ENCODE results near the gene PIKFYVE. TPM values are rescaled to one million over a fixed set of nuclear protein-coding genes. Genes with fewer than 3 reads are reported as not detected.

PIKFYVE gene
- total RNA-seq, 1 experiment from 2014 or later: 27.2 TPM

DNA sequence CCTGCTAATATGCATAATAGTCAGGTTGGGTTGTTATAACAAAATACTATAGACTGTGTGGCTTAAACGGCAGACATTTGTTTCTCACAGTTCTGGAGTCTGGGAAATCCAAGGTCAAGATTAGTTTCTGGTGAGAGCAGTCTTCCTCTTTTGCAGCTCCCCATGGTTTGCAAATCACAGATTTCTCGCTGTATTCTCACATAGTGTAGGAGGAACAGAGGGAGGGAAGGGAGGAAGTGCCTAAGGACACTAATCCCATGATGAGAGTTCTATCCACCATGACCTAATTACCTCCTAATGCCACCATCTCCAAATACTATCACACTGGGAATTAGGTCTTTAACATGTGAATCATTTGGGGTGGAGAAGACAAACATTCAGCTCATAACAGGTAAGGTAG is 120.5 kb downstream of the PIKFYVE start:
- H3K36me3 Mint-ChIP-seq (ENCODE audit: insufficient read depth in 1 of 3, low read depth in 3 of 3): peaks cover 0 to 4% (median 0%) of the 10 kb centered on the region in 3 experiments; a peak in 1 of 7 replicates
- no peak overlapping the region for H3K4me2 ChIP-seq (ENCODE audit: insufficient read depth, insufficient read length, low read length)

More for the DNA sequence above, 120.5 kb downstream of the PIKFYVE start:
- Histone ChIP-seq H3K23me2 (ENCODE audit: insufficient read length, low read depth, low read length, poor library complexity, severe bottlenecking) (no peaks in the 10 kb centered on the region), H2AFZ (ENCODE audit: low read length) (no peak overlapping the region), H4K8ac (replicated peaks; ENCODE audit: insufficient read length, low read depth, low read length) (no peak overlapping the region), H3K23ac (ENCODE audit: insufficient read length, low read depth, low read length) (no peak overlapping the region), H2BK120ac (ENCODE audit: low read depth, low read length, poor library complexity, severe bottlenecking) (no peak overlapping the region), H3K18ac (ENCODE audit: insufficient read length, low read depth, low read length) (no peak overlapping the region), H4K5ac (ENCODE audit: insufficient read length, low read depth, low read length) (no peak overlapping the region), H3K14ac (ENCODE audit: insufficient read depth, low read length) (no peak overlapping the region), H2AK5ac (ENCODE audit: insufficient read length, low read length) (no peak overlapping the region), H3K27ac (ENCODE audit: insufficient read length, low read depth, low read length) (no peak overlapping the region), H3T11ph (ENCODE audit: low read length) (no peak overlapping the region), H4K20me1 (ENCODE audit: control insufficient read depth, insufficient read depth, insufficient read length) (no peaks in the 10 kb centered on the region), H3K4me1 (ENCODE audit: insufficient read depth, low read length) (no peaks in the 10 kb centered on the region), H3K9ac (ENCODE audit: extremely low read depth, insufficient read length, low read length) (no peak overlapping the region), H3K4ac (ENCODE audit: low read depth, low read length) (no peak overlapping the region), H2BK20ac (ENCODE audit: low read depth, low read length, poor library complexity, severe bottlenecking) (no peak overlapping the region), H3K56ac (ENCODE audit: insufficient read length, low read depth, low read length) (no peak overlapping the region), H3K9me3 (ENCODE audit: control insufficient read depth, low read depth, low read length) (no peaks in the 10 kb centered on the region), H3K79me2 (ENCODE audit: insufficient read depth, low read length) (no peaks in the 10 kb centered on the region), H3K79me1 (ENCODE audit: insufficient read depth, low read depth, low read length, poor library complexity, severe bottlenecking) (no peaks in the 10 kb centered on the region), H3K27me3 (ENCODE audit: insufficient read depth, low read length) (no peaks in the 10 kb centered on the region), H4K91ac (ENCODE audit: insufficient read length, low read depth, low read length) (no peak overlapping the region), H2BK15ac (ENCODE audit: low read depth, low read length) (no peak overlapping the region), H2BK5ac (ENCODE audit: insufficient read length, low read length) (no peak overlapping the region), H2BK12ac (ENCODE audit: insufficient read length, low read depth, low read length) (no peak overlapping the region)
- Mint-ChIP-seq H3K9me3 (no peaks in the 10 kb centered on the region; a peak in 1 of 5 replicates), H3K4me3 (no peak overlapping the region), H3K27me3 (ENCODE audit: low read depth) (peaks cover 7% of the 10 kb centered on the region), H3K4me1 (no peaks in the 10 kb centered on the region), H3K27ac (no peak overlapping the region)
- no CpG with 5 or more reads among the region's 2 CpGs for WGBS (ENCODE audit: extremely low coverage, insufficient read length, low lambda C conversion rate)
- no peak for DNase-seq
- TF ChIP-seq, protein P1, sequence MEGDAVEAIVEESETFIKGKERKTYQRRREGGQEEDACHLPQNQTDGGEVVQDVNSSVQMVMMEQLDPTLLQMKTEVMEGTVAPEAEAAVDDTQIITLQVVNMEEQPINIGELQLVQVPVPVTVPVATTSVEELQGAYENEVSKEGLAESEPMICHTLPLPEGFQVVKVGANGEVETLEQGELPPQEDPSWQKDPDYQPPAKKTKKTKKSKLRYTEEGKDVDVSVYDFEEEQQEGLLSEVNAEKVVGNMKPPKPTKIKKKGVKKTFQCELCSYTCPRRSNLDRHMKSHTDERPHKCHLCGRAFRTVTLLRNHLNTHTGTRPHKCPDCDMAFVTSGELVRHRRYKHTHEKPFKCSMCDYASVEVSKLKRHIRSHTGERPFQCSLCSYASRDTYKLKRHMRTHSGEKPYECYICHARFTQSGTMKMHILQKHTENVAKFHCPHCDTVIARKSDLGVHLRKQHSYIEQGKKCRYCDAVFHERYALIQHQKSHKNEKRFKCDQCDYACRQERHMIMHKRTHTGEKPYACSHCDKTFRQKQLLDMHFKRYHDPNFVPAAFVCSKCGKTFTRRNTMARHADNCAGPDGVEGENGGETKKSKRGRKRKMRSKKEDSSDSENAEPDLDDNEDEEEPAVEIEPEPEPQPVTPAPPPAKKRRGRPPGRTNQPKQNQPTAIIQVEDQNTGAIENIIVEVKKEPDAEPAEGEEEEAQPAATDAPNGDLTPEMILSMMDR (conservative IDR thresholded peaks at IDR 0.05): no peak
